ENCODE results near the gene RRP36. TPM values are rescaled to one million over a fixed set of nuclear protein-coding genes. Genes with fewer than 3 reads are reported as not detected.

Gene RRP36
- total RNA-seq, 1 donor from 2014 or later = 58.6 TPM

- Mint-ChIP-seq H3K9me3 (ENCODE audit: low read depth) (no peaks in the 10 kb centered on the region), H3K27ac (ENCODE audit: unreplicated experiment) (peak overlapping the region; percentile 80), H3K4me3 (ENCODE audit: unreplicated experiment) (peak overlapping the region; percentile 69), H3K27me3 (ENCODE audit: low read depth) (no peaks in the 10 kb centered on the region), H3K4me1 (ENCODE audit: low read depth) (peaks cover 39% of the 10 kb centered on the region), H3K36me3 (ENCODE audit: low read depth) (peaks cover 19% of the 10 kb centered on the region)
- TF ChIP-seq CTCF (IDR thresholded peaks at IDR 0.05) = no peak
- no peak for DNase-seq (ENCODE audit: low spot score)
Observed at GRCh38 chr6:43020847-43021246, 576 bp upstream of the RRP36 start.

- peaks cover 20% of the 10 kb centered on the region for H3K36me3 Mint-ChIP-seq (ENCODE audit: low read depth)
- peaks cover 21% of the 10 kb centered on the region for H3K4me1 Mint-ChIP-seq (ENCODE audit: low read depth)
Observed at GRCh38 chr6:43024436-43024835, 3.0 kb downstream of the RRP36 start.

GRCh38 chr6:43026365-43026764, 4.9 kb downstream of the RRP36 start:
- Mint-ChIP-seq H3K27ac (ENCODE audit: unreplicated experiment) (no peak overlapping the region), H3K4me1 (ENCODE audit: low read depth) (peaks cover 11% of the 10 kb centered on the region), H3K4me3 (ENCODE audit: unreplicated experiment) (no peak overlapping the region)

More at GRCh38 chr6:43024436-43024835, 3.0 kb downstream of the RRP36 start:
- H3K4me3 Mint-ChIP-seq (ENCODE audit: unreplicated experiment) = peak overlapping the region; percentile 1
- H3K27me3 Mint-ChIP-seq (ENCODE audit: low read depth) = no peaks in the 10 kb centered on the region
- no peaks in the 10 kb centered on the region for H3K9me3 Mint-ChIP-seq (ENCODE audit: low read depth)
- TF ChIP-seq CTCF (IDR thresholded peaks at IDR 0.05) = no peak
- no peak for DNase-seq (ENCODE audit: low spot score)
- no peak overlapping the region for H3K27ac Mint-ChIP-seq (ENCODE audit: unreplicated experiment)

GRCh38 chr6:43029120-43029519, 7.7 kb downstream of the RRP36 start:
- no peak for TF ChIP-seq CTCF (IDR thresholded peaks at IDR 0.05)
- Mint-ChIP-seq H3K4me1 (ENCODE audit: low read depth) (peaks cover 5% of the 10 kb centered on the region), H3K4me3 (ENCODE audit: unreplicated experiment) (no peak overlapping the region), H3K27me3 (ENCODE audit: low read depth) (no peaks in the 10 kb centered on the region), H3K36me3 (ENCODE audit: low read depth) (peaks cover 31% of the 10 kb centered on the region), H3K27ac (ENCODE audit: unreplicated experiment) (no peak overlapping the region), H3K9me3 (ENCODE audit: low read depth) (no peaks in the 10 kb centered on the region)
- no peak for DNase-seq (ENCODE audit: low spot score)

More at GRCh38 chr6:43026365-43026764, 4.9 kb downstream of the RRP36 start:
- Mint-ChIP-seq H3K27me3 (ENCODE audit: low read depth) (no peaks in the 10 kb centered on the region), H3K9me3 (ENCODE audit: low read depth) (no peaks in the 10 kb centered on the region), H3K36me3 (ENCODE audit: low read depth) (peaks cover 26% of the 10 kb centered on the region)
- TF ChIP-seq CTCF (IDR thresholded peaks at IDR 0.05) = no peak
- DNase-seq (ENCODE audit: low spot score) = no peak

- no peak for TF ChIP-seq CTCF (IDR thresholded peaks at IDR 0.05)
- DNase-seq (ENCODE audit: low spot score) = no peak
- peaks cover 3% of the 10 kb centered on the region for H3K4me1 Mint-ChIP-seq (ENCODE audit: low read depth)
- no peaks in the 10 kb centered on the region for H3K27me3 Mint-ChIP-seq (ENCODE audit: low read depth)
- no peaks in the 10 kb centered on the region for H3K9me3 Mint-ChIP-seq (ENCODE audit: low read depth)
- no peak overlapping the region for H3K4me3 Mint-ChIP-seq (ENCODE audit: unreplicated experiment)
- H3K27ac Mint-ChIP-seq (ENCODE audit: unreplicated experiment) = peak overlapping the region; percentile 32
- peaks cover 29% of the 10 kb centered on the region for H3K36me3 Mint-ChIP-seq (ENCODE audit: low read depth)
Observed at GRCh38 chr6:43032326-43032725, 10.9 kb downstream of the RRP36 start.
